Small intestine (tissue), 7 donors: Measurements from ENCODE around the gene CD84. TPM values are rescaled to one million over a fixed set of nuclear protein-coding genes. Genes with fewer than 3 reads are reported as not detected.
A peak's percentile ranks its signal among the peaks of the same experiment; 100 is the strongest.

Source experiments
- DNase-seq, 2 donors: peaks; one replicate each; pipeline versions ENCODE4 v3.0.0 to v3.0.0-alpha.2; 2013
- FAIRE-seq: peaks from 2 replicates; lab custom pipeline; 2012; peaks lifted over from hg19 to GRCh38; lab: Jason Lieb, UNC
- H3K27ac ChIP-seq, 3 donors: one replicate each; pipeline ENCODE4 v1.5.1; 2013; ENCODE audit warnings: low read length in 2 of 3, mild to moderate bottlenecking in 2 of 3, control low read depth in 1 of 3, inconsistent platforms in 1 of 3, low read depth in 1 of 3, moderate library complexity in 1 of 3
- H3K27me3 ChIP-seq, 3 donors: one replicate each; pipeline ENCODE4 v1.6.1; 2013; ENCODE audit warnings: low read length in 3 of 3, inconsistent platforms in 1 of 3; ENCODE audit not compliant: control insufficient read depth in 3 of 3, insufficient read depth in 3 of 3
- H3K36me3 ChIP-seq, 3 donors: one replicate each; pipeline ENCODE4 v1.6.1; 2013; ENCODE audit warnings: low read length in 3 of 3, inconsistent platforms in 1 of 3, low read depth in 1 of 3, mild to moderate bottlenecking in 1 of 3, moderate library complexity in 1 of 3; ENCODE audit not compliant: control insufficient read depth in 3 of 3, insufficient read depth in 2 of 3
- H3K4me1 ChIP-seq, 3 donors: one replicate each; pipeline ENCODE4 v1.6.1; 2013; ENCODE audit warnings: low read length in 2 of 3, inconsistent platforms in 1 of 3, low read depth in 1 of 3, mild to moderate bottlenecking in 1 of 3, moderate library complexity in 1 of 3; ENCODE audit not compliant: control insufficient read depth in 3 of 3, insufficient read depth in 2 of 3
- H3K4me3 ChIP-seq, 3 donors: one replicate each; pipeline ENCODE4 v1.5.1; 2013; ENCODE audit warnings: low read length in 3 of 3, control low read depth in 1 of 3, inconsistent platforms in 1 of 3, low read depth in 1 of 3, mild to moderate bottlenecking in 1 of 3, moderate library complexity in 1 of 3
- H3K9me3 ChIP-seq, 2 donors: one replicate each; pipeline ENCODE4 v1.6.1; 2013; ENCODE audit warnings: low read depth in 1 of 2, low read length in 1 of 2; ENCODE audit not compliant: control insufficient read depth in 2 of 2, insufficient read depth in 1 of 2
- WGBS, 3 donors: extraction: QIAGEN DNeasy Blood & Tissue Kit; methylation state at CpG; one replicate each; pipeline ENCODE4 v1.1.7; 2013; 5-methylcytosine and 5-hydroxymethylcytosine counted together
- polyA plus RNA-seq, 4 donors: library from polyadenylated mRNA; stranded (reverse) in 3 of 4; unstranded in 1 of 4; fragments of 200-250 nt in 3 of 4; fragments of 120-200 nt in 1 of 4; gene quantifications; one replicate each; pipeline versions ENCODE4 v1.2.1 to v1.2.3, GENCODE V29; 2013
- donor health status: healthy with polysubstance abuse.
- donor health status: control.
- donor health status: control.
- donor health status: Bipolar disorder and iron deficiency.
- donor health status: healthy.

The CD84 gene
- polyA plus RNA-seq, 4 donors, result 0.22 to 1.5 (median 0.60) TPM

GRCh38 chr1:160549665-160550006, 29.7 kb downstream of the CD84 start:
- no peak for DNase-seq
- no peaks in the 10 kb centered on the region for H3K27me3 ChIP-seq
- WGBS, 3 donors, result 79 to 86% (median 82%) methylated on average over 3 of the region's 3 CpGs
- FAIRE-seq, result no peak
- no peak overlapping the region for H3K4me3 ChIP-seq
- H3K9me3 ChIP-seq, result no peaks in the 10 kb centered on the region
- H3K27ac ChIP-seq, result no peak overlapping the region
- H3K36me3 ChIP-seq, result no peaks in the 10 kb centered on the region
- peaks cover 0 to 8% (median 2%) of the 10 kb centered on the region in 3 donors for H3K4me1 ChIP-seq

GRCh38 chr1:160548960-160549664, 30.2 kb downstream of the CD84 start:
- Histone ChIP-seq H3K27ac (no peak overlapping the region), H3K36me3 (no peaks in the 10 kb centered on the region), H3K4me1 (peaks cover 0 to 12% (median 2%) of the 10 kb centered on the region in 3 donors), H3K9me3 (no peaks in the 10 kb centered on the region), H3K4me3 (no peak overlapping the region), H3K27me3 (no peaks in the 10 kb centered on the region)
- no peak for DNase-seq
- WGBS, 3 donors, result 63 to 77% (median 73%) methylated on average over 5 of the region's 5 CpGs
- no peak for FAIRE-seq

- H3K36me3 ChIP-seq, result no peaks in the 10 kb centered on the region
- FAIRE-seq (no peak), DNase-seq (no peak)
- H3K9me3 ChIP-seq, result no peaks in the 10 kb centered on the region
- 77 to 94% (median 84%) methylated on average over 3 of the region's 3 CpGs for whole genome bisulfite sequencing, 3 donors
- peaks cover 2 to 14% (median 2%) of the 10 kb centered on the region in 3 donors for H3K4me1 ChIP-seq
- H3K4me3 ChIP-seq, result no peak overlapping the region
- no peaks in the 10 kb centered on the region for H3K27me3 ChIP-seq
- H3K27ac ChIP-seq, result no peak overlapping the region
Observed at GRCh38 chr1:160548183-160548582, 31.1 kb downstream of the CD84 start.

GRCh38 chr1:160547422-160547821, 31.9 kb downstream of the CD84 start:
- Histone ChIP-seq H3K27me3 (no peaks in the 10 kb centered on the region), H3K27ac (no peak overlapping the region), H3K9me3 (no peaks in the 10 kb centered on the region), H3K4me3 (no peak overlapping the region), H3K36me3 (no peaks in the 10 kb centered on the region), H3K4me1 (peaks cover 4 to 21% (median 4%) of the 10 kb centered on the region in 3 donors)
- 81 to 88% (median 83%) methylated on average over 4 of the region's 4 CpGs for WGBS, 3 donors
- FAIRE-seq, result no peak
- DNase-seq, result no peak

GRCh38 chr1:160546942-160547341, 32.4 kb downstream of the CD84 start:
- DNase-seq (no peak), FAIRE-seq (no peak)
- Histone ChIP-seq H3K4me3 (no peak overlapping the region), H3K9me3 (no peaks in the 10 kb centered on the region), H3K36me3 (no peaks in the 10 kb centered on the region), H3K27ac (no peak overlapping the region), H3K4me1 (peaks cover 4 to 26% (median 4%) of the 10 kb centered on the region in 3 donors), H3K27me3 (no peaks in the 10 kb centered on the region)
- WGBS, 3 donors, result 81 to 98% (median 90%) methylated on average over 2 of the region's 2 CpGs

- FAIRE-seq (no peak), DNase-seq (peak; percentile 56 to 59)
- no peak overlapping the region for H3K4me3 ChIP-seq
- peaks cover 9 to 49% (median 14%) of the 10 kb centered on the region in 3 donors for H3K4me1 ChIP-seq
- H3K36me3 ChIP-seq, result no peaks in the 10 kb centered on the region
- no peaks in the 10 kb centered on the region for H3K27me3 ChIP-seq
- 85 to 95% (median 95%) methylated on average over 1 of the region's 1 CpG for whole genome bisulfite sequencing, 3 donors
- no peaks in the 10 kb centered on the region for H3K9me3 ChIP-seq
- peak overlapping the region in 1 of 3 donors; percentile 18 for H3K27ac ChIP-seq
Observed at GRCh38 chr1:160544647-160545046, 34.6 kb downstream of the CD84 start.

GRCh38 chr1:160542303-160542945, 36.9 kb downstream of the CD84 start:
- DNase-seq (peak; percentile 86 to 89), FAIRE-seq (no peak)
- Histone ChIP-seq H3K36me3 (no peaks in the 10 kb centered on the region), H3K9me3 (no peaks in the 10 kb centered on the region), H3K27me3 (no peaks in the 10 kb centered on the region), H3K4me1 (peaks cover 9 to 60% (median 14%) of the 10 kb centered on the region in 3 donors), H3K4me3 (no peak overlapping the region), H3K27ac (peak overlapping the region in 1 of 3 donors; percentile 97)
- WGBS, 3 donors, result 2 to 29% (median 5%) methylated on average over 2 of the region's 2 CpGs

- DNase-seq (peak in 1 of 2 donors; percentile 45), FAIRE-seq (no peak)
- H3K4me1 ChIP-seq, result peaks cover 9 to 60% (median 14%) of the 10 kb centered on the region in 3 donors
- peaks cover 0 to 2% of the 10 kb centered on the region in 2 donors for H3K9me3 ChIP-seq
- H3K27me3 ChIP-seq, result no peaks in the 10 kb centered on the region
- WGBS, 3 donors, result 17 to 49% (median 20%) methylated on average over 1 of the region's 1 CpG
- H3K27ac ChIP-seq, result peak overlapping the region; percentile 57 to 97 (median 79)
- no peaks in the 10 kb centered on the region for H3K36me3 ChIP-seq
- no peak overlapping the region for H3K4me3 ChIP-seq
Observed at GRCh38 chr1:160541622-160542302, 37.5 kb downstream of the CD84 start.
